MCF 10A (cell line): ENCODE results near the gene NPTX2. TPM values are rescaled to one million over a fixed set of nuclear protein-coding genes. Genes with fewer than 3 reads are reported as not detected.
"Not testable (repeated sequence)": the region's sequence is repeated elsewhere in the genome, so short reads cannot be mapped to it uniquely, and the experiment has no call there.

Experiments
- BruUV-seq: library from RNA; stranded (reverse); fragments of 400-500 nt; replicated peaks from 2 replicates; lab custom pipeline; 2021; lab: Mats Ljungman, UMichigan
- CTCF ChIA-PET: fragments of 300-600 bp; sonication (Branson Sonifier 250); formaldehyde crosslinking; extraction: SDS; loops from one replicate; lab custom pipeline; 2021; ENCODE audit warnings: antibody characterized with exemption, inconsistent platforms; lab: Yijun Ruan, JAX
- POLR2A ChIA-PET: fragments of 300-600, 350-650 bp; sonication (Branson Sonifier 250); formaldehyde crosslinking; extraction: SDS; loops from one replicate; lab custom pipeline; 2020; ENCODE audit warnings: antibody characterized with exemption, inconsistent platforms; lab: Yijun Ruan, JAX
- DNase-seq: peaks from one replicate; pipeline ENCODE4 v3.0.0-alpha.2; 2018; ENCODE audit not compliant: unreplicated experiment
- H3K27ac Mint-ChIP-seq: one replicate; pipeline ENCODE4 v1.8.0; 2022; ENCODE audit warnings: mild to moderate bottlenecking, low read depth, mixed read lengths; ENCODE audit not compliant: unreplicated experiment
- H3K27me3 Mint-ChIP-seq: one replicate; pipeline ENCODE4 v1.8.0; 2022; ENCODE audit warnings: mixed read lengths; ENCODE audit not compliant: insufficient read depth, unreplicated experiment
- H3K36me3 Mint-ChIP-seq: one replicate; pipeline ENCODE4 v1.8.0; 2022; ENCODE audit warnings: mild to moderate bottlenecking, moderate library complexity, mixed read lengths; ENCODE audit not compliant: insufficient read depth, unreplicated experiment
- H3K4me1 Mint-ChIP-seq: one replicate; pipeline ENCODE4 v1.8.0; 2022; ENCODE audit warnings: mixed read lengths; ENCODE audit not compliant: insufficient read depth, unreplicated experiment
- H3K4me3 Mint-ChIP-seq: one replicate; pipeline ENCODE4 v1.8.0; 2022; ENCODE audit warnings: mild to moderate bottlenecking, moderate library complexity, mixed read lengths; ENCODE audit not compliant: unreplicated experiment
- H3K9me3 Mint-ChIP-seq: one replicate; pipeline ENCODE4 v1.8.0; 2022; ENCODE audit warnings: mixed read lengths; ENCODE audit not compliant: unreplicated experiment
- intact Hi-C: fragments of 100-400 bp; cut with micrococcal nuclease; formaldehyde crosslinking; loops from 2 replicates; pipeline ENCODE4 v1.14.1; 2022
- total RNA-seq: library from RNA; stranded (reverse); gene quantifications from 2 replicates; pipeline ENCODE4 v1.2.3, GENCODE V29; 2022
- TF ChIP-seq, protein P1 (sequence below): fragments of 200-600 bp; IDR thresholded peaks from one replicate; pipeline ENCODE4 v1.8.0; 2022; ENCODE audit warnings: antibody characterized with exemption, mild to moderate bottlenecking; ENCODE audit not compliant: unreplicated experiment

Gene NPTX2
- total RNA-seq, 1 experiment from 2014 or later: not detected

- Mint-ChIP-seq H3K4me1 (peaks cover 6% of the 10 kb centered on the region), H3K4me3 (no peak overlapping the region), H3K36me3 (no peaks in the 10 kb centered on the region), H3K9me3 (no peaks in the 10 kb centered on the region), H3K27ac (no peak overlapping the region), H3K27me3 (peaks cover 11% of the 10 kb centered on the region)
- ChIA-PET CTCF (interaction anchor here (1.0 kb wide), 1 partner anchor 269 kb away, joined by 4 read pairs; no protein-coding TSS in a partner anchor), POLR2A (interaction anchor here (1.6 kb wide), 1 partner anchor 22 kb away, joined by 4 read pairs; no protein-coding TSS in a partner anchor)
- intact Hi-C loops: no loop called here
- peak; percentile 35 for DNase-seq
- BruUV-seq: no TSS peak
- TF ChIP-seq, protein P1, sequence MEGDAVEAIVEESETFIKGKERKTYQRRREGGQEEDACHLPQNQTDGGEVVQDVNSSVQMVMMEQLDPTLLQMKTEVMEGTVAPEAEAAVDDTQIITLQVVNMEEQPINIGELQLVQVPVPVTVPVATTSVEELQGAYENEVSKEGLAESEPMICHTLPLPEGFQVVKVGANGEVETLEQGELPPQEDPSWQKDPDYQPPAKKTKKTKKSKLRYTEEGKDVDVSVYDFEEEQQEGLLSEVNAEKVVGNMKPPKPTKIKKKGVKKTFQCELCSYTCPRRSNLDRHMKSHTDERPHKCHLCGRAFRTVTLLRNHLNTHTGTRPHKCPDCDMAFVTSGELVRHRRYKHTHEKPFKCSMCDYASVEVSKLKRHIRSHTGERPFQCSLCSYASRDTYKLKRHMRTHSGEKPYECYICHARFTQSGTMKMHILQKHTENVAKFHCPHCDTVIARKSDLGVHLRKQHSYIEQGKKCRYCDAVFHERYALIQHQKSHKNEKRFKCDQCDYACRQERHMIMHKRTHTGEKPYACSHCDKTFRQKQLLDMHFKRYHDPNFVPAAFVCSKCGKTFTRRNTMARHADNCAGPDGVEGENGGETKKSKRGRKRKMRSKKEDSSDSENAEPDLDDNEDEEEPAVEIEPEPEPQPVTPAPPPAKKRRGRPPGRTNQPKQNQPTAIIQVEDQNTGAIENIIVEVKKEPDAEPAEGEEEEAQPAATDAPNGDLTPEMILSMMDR: no peak
These were observed 47.3 kb upstream of the NPTX2 start for GRCh38 chr7:98569691-98570337.

DNA sequence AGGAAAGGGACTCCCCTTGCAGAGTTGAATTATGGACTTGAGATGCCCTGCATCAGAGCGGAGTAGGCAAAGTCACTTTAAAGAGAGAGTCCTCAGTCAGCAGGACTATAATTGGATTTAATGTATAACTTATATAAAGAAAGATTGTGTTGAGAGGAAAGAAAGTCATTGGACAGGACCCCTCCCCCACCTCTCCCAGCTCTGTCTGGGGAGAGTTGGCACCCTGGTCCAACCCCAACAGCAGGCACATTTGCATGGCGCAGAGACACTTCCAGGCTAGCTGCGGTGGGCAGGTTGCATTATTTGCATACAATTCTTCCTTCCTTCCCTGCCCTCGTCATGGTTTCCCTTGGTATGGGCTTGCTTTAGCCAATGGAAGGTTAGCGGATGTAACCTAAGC, 46.1 kb upstream of the NPTX2 start:
- peaks cover 19% of the 10 kb centered on the region for H3K27me3 Mint-ChIP-seq
- H3K36me3 Mint-ChIP-seq: no peaks in the 10 kb centered on the region
- DNase-seq: no peak
- CTCF ChIA-PET: interaction anchor here (1.0 to 1.2 kb wide), 2 partner anchors 175 to 268 kb away, joined by 4 read pairs; no protein-coding TSS in a partner anchor
- TF ChIP-seq, protein P1: no peak
- BruUV-seq: no TSS peak
- no peak overlapping the region for H3K27ac Mint-ChIP-seq
- H3K4me1 Mint-ChIP-seq: peaks cover 6% of the 10 kb centered on the region
- intact Hi-C loops: no loop called here
- POLR2A ChIA-PET: no interaction called here
- peaks cover 8% of the 10 kb centered on the region for H3K9me3 Mint-ChIP-seq
- no peak overlapping the region for H3K4me3 Mint-ChIP-seq

DNA sequence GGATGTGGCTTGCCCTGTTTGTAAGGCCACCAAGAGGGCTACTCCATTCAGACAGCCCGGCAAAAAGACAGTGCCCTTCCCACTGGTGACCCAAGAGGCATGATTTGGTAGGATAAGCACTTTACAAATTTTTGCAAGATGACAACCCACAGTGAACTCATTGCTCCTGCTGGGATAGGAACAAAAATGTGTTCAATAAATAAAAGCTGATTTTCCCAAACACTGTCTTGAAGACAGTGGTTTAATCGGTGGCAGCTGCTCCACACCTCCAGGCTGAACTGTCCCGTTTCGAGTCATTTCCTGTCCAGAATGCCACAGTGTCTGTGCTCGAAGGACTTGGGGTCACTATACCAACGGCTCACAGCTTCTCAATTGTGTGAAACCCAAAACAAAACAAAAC, 45.1 kb upstream of the NPTX2 start:
- Mint-ChIP-seq H3K27ac (no peak overlapping the region), H3K4me3 (no peak overlapping the region), H3K4me1 (peaks cover under 1% of the 10 kb centered on the region), H3K27me3 (peaks cover 12% of the 10 kb centered on the region), H3K9me3 (peaks cover 10% of the 10 kb centered on the region), H3K36me3 (no peaks in the 10 kb centered on the region)
- no peak for DNase-seq
- intact Hi-C loops: no loop called here
- TF ChIP-seq, protein P1: no peak
- no TSS peak for BruUV-seq
- ChIA-PET CTCF (interaction anchor here (0.8 kb wide), 1 partner anchor 173 kb away, joined by 4 read pairs; no protein-coding TSS in a partner anchor), POLR2A (interaction anchor here (0.6 kb wide), 1 partner anchor 269 kb away, joined by 4 read pairs; no protein-coding TSS in a partner anchor)

GRCh38 chr7:98572716-98573115, 44.4 kb upstream of the NPTX2 start:
- H3K4me3 Mint-ChIP-seq, POLR2A ChIA-PET, H3K9me3 Mint-ChIP-seq, BruUV-seq, H3K27ac Mint-ChIP-seq, H3K36me3 Mint-ChIP-seq, H3K4me1 Mint-ChIP-seq, intact Hi-C loops, DNase-seq: not testable (repeated sequence)
- CTCF ChIA-PET: interaction anchor here (0.8 kb wide), 1 partner anchor 173 kb away, joined by 4 read pairs; no protein-coding TSS in a partner anchor
- H3K27me3 Mint-ChIP-seq: peaks cover 12% of the 10 kb centered on the region
